PC-9 (cell line): Measurements from ENCODE around the gene GATAD1.

Experiments used
- EZH2 ChIP-seq: fragments of 200-600 bp; sonication (generic); IDR thresholded peaks from 2 replicates; pipeline ENCODE4 v1.8.0; 2017; ENCODE audit warnings: antibody characterized with exemption, low read depth
- TF ChIP-seq, protein P1 (sequence below): fragments of 200-600 bp; sonication (generic); conservative IDR thresholded peaks from 2 replicates; pipeline ENCODE4 v1.6.1; 2017; ENCODE audit warnings: mixed run types, antibody characterized with exemption, mild to moderate bottlenecking, moderate library complexity

DNA sequence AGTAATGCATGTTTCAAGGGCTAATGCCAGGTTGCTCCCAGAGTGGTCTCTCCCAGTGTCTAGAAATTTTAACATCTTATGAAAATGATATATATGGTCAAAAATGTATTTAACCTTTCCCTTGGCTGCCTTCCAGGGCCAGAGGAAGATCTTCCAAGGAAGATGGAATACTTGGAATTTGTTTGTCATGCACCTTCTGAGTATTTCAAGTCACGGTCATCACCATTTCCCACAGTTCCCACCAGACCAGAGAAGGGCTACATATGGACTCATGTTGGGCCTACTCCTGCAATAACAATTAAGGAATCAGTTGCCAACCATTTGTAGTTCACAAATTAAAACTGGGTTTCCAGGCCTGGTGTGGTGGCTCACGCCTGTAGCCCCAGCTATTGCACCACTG lies 9.0 kb downstream of the GATAD1 start:
- TF ChIP-seq, protein P1, sequence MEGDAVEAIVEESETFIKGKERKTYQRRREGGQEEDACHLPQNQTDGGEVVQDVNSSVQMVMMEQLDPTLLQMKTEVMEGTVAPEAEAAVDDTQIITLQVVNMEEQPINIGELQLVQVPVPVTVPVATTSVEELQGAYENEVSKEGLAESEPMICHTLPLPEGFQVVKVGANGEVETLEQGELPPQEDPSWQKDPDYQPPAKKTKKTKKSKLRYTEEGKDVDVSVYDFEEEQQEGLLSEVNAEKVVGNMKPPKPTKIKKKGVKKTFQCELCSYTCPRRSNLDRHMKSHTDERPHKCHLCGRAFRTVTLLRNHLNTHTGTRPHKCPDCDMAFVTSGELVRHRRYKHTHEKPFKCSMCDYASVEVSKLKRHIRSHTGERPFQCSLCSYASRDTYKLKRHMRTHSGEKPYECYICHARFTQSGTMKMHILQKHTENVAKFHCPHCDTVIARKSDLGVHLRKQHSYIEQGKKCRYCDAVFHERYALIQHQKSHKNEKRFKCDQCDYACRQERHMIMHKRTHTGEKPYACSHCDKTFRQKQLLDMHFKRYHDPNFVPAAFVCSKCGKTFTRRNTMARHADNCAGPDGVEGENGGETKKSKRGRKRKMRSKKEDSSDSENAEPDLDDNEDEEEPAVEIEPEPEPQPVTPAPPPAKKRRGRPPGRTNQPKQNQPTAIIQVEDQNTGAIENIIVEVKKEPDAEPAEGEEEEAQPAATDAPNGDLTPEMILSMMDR: no peak
- TF ChIP-seq EZH2: no peak
